Endodermal cell (in vitro differentiated cells): Measurements from ENCODE around the gene QKI. TPM values are rescaled to one million over a fixed set of nuclear protein-coding genes. Genes with fewer than 3 reads are reported as not detected.

ENCODE experiments used
- DNase-seq: peaks from one replicate; pipeline ENCODE4 v3.0.0-alpha.2; 2017
- H3K27ac ChIP-seq: 2 replicates; pipeline ENCODE4 v1.5.1; 2013; ENCODE audit warnings: mild to moderate bottlenecking, low read depth, low read length, moderate library complexity
- H3K27me3 ChIP-seq: 2 replicates; pipeline ENCODE4 v1.6.1; 2013; ENCODE audit warnings: mild to moderate bottlenecking, low read length, moderate library complexity; ENCODE audit not compliant: insufficient read depth, control insufficient read depth, poor library complexity, severe bottlenecking
- H3K36me3 ChIP-seq: 2 replicates; pipeline ENCODE4 v1.7.0; 2013; ENCODE audit warnings: mild to moderate bottlenecking, low read length, moderate library complexity; ENCODE audit not compliant: control insufficient read depth, insufficient read depth
- H3K4me1 ChIP-seq: one replicate; pipeline ENCODE4 v1.7.0; 2013; ENCODE audit warnings: low read length; ENCODE audit not compliant: control insufficient read depth, insufficient read depth
- H3K4me3 ChIP-seq: 2 replicates; pipeline ENCODE4 v1.5.1; 2013; ENCODE audit warnings: mild to moderate bottlenecking, low read length, moderate library complexity
- H3K9ac ChIP-seq: 2 replicates; pipeline ENCODE4 v1.6.1; 2013; ENCODE audit warnings: mild to moderate bottlenecking, low read length, moderate library complexity; ENCODE audit not compliant: poor library complexity, severe bottlenecking; ENCODE audit errors: extremely low read depth
- H3K9me3 ChIP-seq: 2 replicates; pipeline ENCODE4 v1.6.1; 2013; ENCODE audit warnings: mild to moderate bottlenecking, low read length, moderate library complexity; ENCODE audit not compliant: control insufficient read depth
- H3K27ac Mint-ChIP-seq: 2 replicates; pipeline ENCODE4 v1.8.0; 2020; ENCODE audit warnings: mixed read lengths
- H3K27me3 Mint-ChIP-seq: 2 replicates; pipeline ENCODE4 v1.8.0; 2021; ENCODE audit warnings: mild to moderate bottlenecking, mixed read lengths; ENCODE audit not compliant: insufficient read depth
- H3K36me3 Mint-ChIP-seq: 2 replicates; pipeline ENCODE4 v1.8.0; 2020; ENCODE audit warnings: low read depth, mixed read lengths
- H3K4me1 Mint-ChIP-seq: 2 replicates; pipeline ENCODE4 v1.8.0; 2020; ENCODE audit warnings: mixed read lengths
- H3K4me3 Mint-ChIP-seq: 2 replicates; pipeline ENCODE4 v1.8.0; 2020; ENCODE audit warnings: mild to moderate bottlenecking, moderate library complexity, mixed read lengths
- H3K9me3 Mint-ChIP-seq: 2 replicates; pipeline ENCODE4 v1.8.0; 2020; ENCODE audit warnings: mild to moderate bottlenecking, mixed read lengths
- WGBS, 2 experiments: methylation state at CpG; one replicate each; pipeline versions ENCODE4 v1.1.5 to v1.1.7; 2013; ENCODE audit warnings: missing lambda C conversion rate in 2 of 2, mixed read lengths in 1 of 2; ENCODE audit not compliant: insufficient coverage in 1 of 2, insufficient read length in 1 of 2; 5-methylcytosine and 5-hydroxymethylcytosine counted together
- total RNA-seq, 2 donors: library from RNA; stranded (reverse); fragmentation: NEBNext Ultra II Directional in 1 of 2; extraction: Animal tissue kit (Norgen Biotek cat#: 25700) in 1 of 2; gene quantifications; 2 replicates in 1 of 2; 3 replicates in 1 of 2; pipeline ENCODE4 v1.2.1, GENCODE V29; 2021
- TF ChIP-seq, protein P1 (sequence below): fragments of 200-600 bp; sonication (generic); conservative IDR thresholded peaks from 2 replicates; pipeline ENCODE4 v1.5.0; 2021; ENCODE audit warnings: antibody characterized with exemption, mild to moderate bottlenecking

QKI gene
- total RNA-seq, 2 donors from 2014 or later, result 93.3 to 107 TPM

DNA sequence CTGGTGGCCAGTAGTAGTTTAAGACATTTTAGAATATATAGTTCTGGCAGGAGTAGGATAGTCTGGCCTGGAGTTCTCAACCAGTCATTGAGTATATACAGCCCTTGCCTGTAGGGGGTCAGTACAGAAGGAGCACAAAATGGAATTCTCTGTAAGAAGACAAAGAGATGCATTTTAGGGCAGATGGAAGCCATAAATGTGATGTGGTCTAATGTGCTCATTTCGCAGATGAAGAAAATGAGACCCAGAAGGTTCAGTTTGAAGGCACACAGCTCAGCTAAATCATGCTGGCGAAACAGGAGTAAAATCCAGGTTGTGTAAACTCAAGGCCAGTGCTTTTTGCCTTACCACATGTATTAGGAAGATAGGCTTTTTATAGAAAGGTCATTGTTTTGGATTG, 29.6 kb downstream of the QKI start:
- Histone ChIP-seq H3K4me1 (no peaks in the 10 kb centered on the region), H3K9me3 (no peaks in the 10 kb centered on the region), H3K27me3 (no peaks in the 10 kb centered on the region), H3K4me3 (no peak overlapping the region), H3K9ac (no peak overlapping the region), H3K27ac (no peak overlapping the region), H3K36me3 (no peaks in the 10 kb centered on the region)
- H3K4me1 Mint-ChIP-seq, result peaks cover 12% of the 10 kb centered on the region
- no peaks in the 10 kb centered on the region for H3K36me3 Mint-ChIP-seq
- WGBS, 2 experiments, result 90 to 100% methylated on average over 2 of the region's 2 CpGs
- no peak for DNase-seq
- H3K4me3 Mint-ChIP-seq, result no peak overlapping the region
- TF ChIP-seq, protein P1, sequence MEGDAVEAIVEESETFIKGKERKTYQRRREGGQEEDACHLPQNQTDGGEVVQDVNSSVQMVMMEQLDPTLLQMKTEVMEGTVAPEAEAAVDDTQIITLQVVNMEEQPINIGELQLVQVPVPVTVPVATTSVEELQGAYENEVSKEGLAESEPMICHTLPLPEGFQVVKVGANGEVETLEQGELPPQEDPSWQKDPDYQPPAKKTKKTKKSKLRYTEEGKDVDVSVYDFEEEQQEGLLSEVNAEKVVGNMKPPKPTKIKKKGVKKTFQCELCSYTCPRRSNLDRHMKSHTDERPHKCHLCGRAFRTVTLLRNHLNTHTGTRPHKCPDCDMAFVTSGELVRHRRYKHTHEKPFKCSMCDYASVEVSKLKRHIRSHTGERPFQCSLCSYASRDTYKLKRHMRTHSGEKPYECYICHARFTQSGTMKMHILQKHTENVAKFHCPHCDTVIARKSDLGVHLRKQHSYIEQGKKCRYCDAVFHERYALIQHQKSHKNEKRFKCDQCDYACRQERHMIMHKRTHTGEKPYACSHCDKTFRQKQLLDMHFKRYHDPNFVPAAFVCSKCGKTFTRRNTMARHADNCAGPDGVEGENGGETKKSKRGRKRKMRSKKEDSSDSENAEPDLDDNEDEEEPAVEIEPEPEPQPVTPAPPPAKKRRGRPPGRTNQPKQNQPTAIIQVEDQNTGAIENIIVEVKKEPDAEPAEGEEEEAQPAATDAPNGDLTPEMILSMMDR, result peak; percentile 60
- H3K9me3 Mint-ChIP-seq, result peaks cover under 1% of the 10 kb centered on the region
- no peak overlapping the region for H3K27ac Mint-ChIP-seq
- H3K27me3 Mint-ChIP-seq, result no peaks in the 10 kb centered on the region

DNA sequence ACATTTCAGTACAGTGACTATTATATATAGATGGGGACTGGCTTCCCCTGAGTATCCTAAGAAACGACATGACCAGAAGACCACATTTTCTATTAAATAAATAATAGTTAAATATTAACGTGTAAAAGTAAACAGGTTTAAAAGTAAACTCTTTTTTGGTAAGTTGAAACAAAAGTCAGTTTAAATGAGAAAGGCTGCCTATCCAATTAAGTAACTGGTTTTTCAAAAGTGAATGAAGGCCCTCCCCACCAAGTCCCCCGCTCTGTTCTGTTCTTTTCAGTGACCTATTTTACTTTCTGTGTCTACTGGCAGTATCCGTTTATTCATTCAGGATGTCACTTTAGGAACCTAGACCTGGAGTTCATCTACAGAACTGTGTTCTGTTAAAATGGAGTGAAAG, 32.0 kb downstream of the QKI start:
- Mint-ChIP-seq H3K36me3 (no peaks in the 10 kb centered on the region), H3K9me3 (no peaks in the 10 kb centered on the region)

DNA sequence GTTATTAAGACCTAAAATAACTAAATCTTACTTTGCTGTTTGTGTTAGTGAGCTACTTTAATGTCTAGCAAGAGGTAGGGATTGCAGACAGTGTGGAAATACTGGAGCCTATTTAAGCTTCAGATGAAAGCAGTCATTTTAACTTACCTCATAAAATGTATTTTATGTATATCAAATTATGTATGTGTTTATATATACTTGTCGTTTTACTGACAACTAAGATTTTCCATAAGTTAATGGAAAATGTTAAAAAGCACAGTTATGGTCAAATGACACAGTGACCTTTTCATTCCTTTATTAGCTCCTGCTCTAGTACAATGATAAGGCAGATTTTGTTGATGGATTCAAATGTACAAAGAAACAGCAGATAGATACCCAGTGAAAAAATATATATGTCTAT, 34.6 kb downstream of the QKI start:
- TF ChIP-seq, protein P1, result no peak
- Histone ChIP-seq H3K27me3 (no peaks in the 10 kb centered on the region), H3K9ac (no peak overlapping the region), H3K4me3 (no peak overlapping the region), H3K36me3 (no peaks in the 10 kb centered on the region), H3K27ac (no peak overlapping the region), H3K4me1 (no peaks in the 10 kb centered on the region), H3K9me3 (no peaks in the 10 kb centered on the region)
- Mint-ChIP-seq H3K36me3 (no peaks in the 10 kb centered on the region), H3K4me1 (peaks cover 3% of the 10 kb centered on the region), H3K4me3 (no peak overlapping the region), H3K9me3 (no peaks in the 10 kb centered on the region), H3K27me3 (no peaks in the 10 kb centered on the region), H3K27ac (no peak overlapping the region)
- no peak for DNase-seq
- WGBS, 2 experiments, result 60% methylated on average over 1 of the region's 1 CpG; no CpG with 5 or more reads in 1 of the 2 experiments

More for the DNA sequence above, 32.0 kb downstream of the QKI start:
- 93% methylated on average over 3 of the region's 4 CpGs; no CpG with 5 or more reads in 1 of the 2 experiments for whole genome bisulfite sequencing, 2 experiments
- Histone ChIP-seq H3K27me3 (no peaks in the 10 kb centered on the region), H3K27ac (no peak overlapping the region), H3K4me1 (no peaks in the 10 kb centered on the region), H3K4me3 (no peak overlapping the region), H3K9me3 (no peaks in the 10 kb centered on the region), H3K36me3 (no peaks in the 10 kb centered on the region), H3K9ac (no peak overlapping the region)
- Mint-ChIP-seq H3K4me1 (peaks cover 11% of the 10 kb centered on the region), H3K4me3 (no peak overlapping the region), H3K27me3 (no peaks in the 10 kb centered on the region), H3K27ac (no peak overlapping the region)
- TF ChIP-seq, protein P1, result no peak
- no peak for DNase-seq
